Mammary epithelial cell (primary cell): ENCODE data around the gene MLLT11.

Experiments
- CTCF ChIP-seq, 2 donors: IDR thresholded peaks in 1 of 2; conservative IDR thresholded peaks in 1 of 2; 2 replicates each; pipeline ENCODE4 v1.5.1; 2011 to 2012; ENCODE audit warnings: inconsistent platforms in 2 of 2, low read length in 2 of 2, mild to moderate bottlenecking in 2 of 2, control low read depth in 1 of 2, low read depth in 1 of 2; ENCODE audit not compliant: insufficient read depth in 1 of 2; ENCODE audit errors: extremely low read depth in 1 of 2
- EZH2 ChIP-seq: IDR thresholded peaks from 2 replicates; pipeline ENCODE4 v1.6.1; 2012; ENCODE audit warnings: low read length, inconsistent platforms, borderline replicate concordance

- no peak for TF ChIP-seq CTCF (conservative IDR thresholded peaks at IDR 0.05 in 1 of 2, IDR thresholded peaks at IDR 0.05 in 1 of 2; ENCODE audit: extremely low read depth in 1 of 2, insufficient read depth in 1 of 2, low read depth in 1 of 2, low read length in 2 of 2)
- no peak for TF ChIP-seq EZH2
Observed at GRCh38 chr1:151050051-151050688, 10.0 kb upstream of the MLLT11 start.
